PC-3 (cell line): ENCODE results near the gene RAP1GAP2. TPM values are rescaled to one million over a fixed set of nuclear protein-coding genes. Genes with fewer than 3 reads are reported as not detected.
"Not testable (repeated sequence)": the region's sequence is repeated elsewhere in the genome, so short reads cannot be mapped to it uniquely, and the experiment has no call there.

ENCODE experiments used
- ATAC-seq: fragments of 200-7000 bp; cut with Tn5 transposase; 2 replicates; pipeline ENCODE4 v1.9.1; 2020; ENCODE audit warnings: mild to moderate bottlenecking, moderate library complexity
- BruUV-seq: library from RNA; stranded (reverse); fragments of 400-500 nt; replicated peaks from 2 replicates; lab custom pipeline; 2021; lab: Mats Ljungman, UMichigan
- CTCF ChIA-PET: fragments of 300-600 bp; sonication (Branson Sonifier 250); formaldehyde crosslinking; loops from one replicate; lab custom pipeline; 2022; ENCODE audit warnings: antibody characterized with exemption; lab: Charles Lee
- POLR2A ChIA-PET: fragments of 300-600 bp; sonication (Branson Sonifier 250); formaldehyde crosslinking; loops from one replicate; lab custom pipeline; 2022; ENCODE audit warnings: antibody characterized with exemption; ENCODE audit not compliant: unreplicated experiment; lab: Charles Lee
- DNase-seq: peaks from one replicate; pipeline ENCODE4 v3.0.0-alpha.2; 2015
- H2AFZ ChIP-seq: fragments of 300-600 bp; sonication (generic); 2 replicates; pipeline ENCODE4 v1.6.0; 2016; ENCODE audit warnings: antibody characterized with exemption, low read length
- H3F3A ChIP-seq: fragments of 300-600 bp; sonication (generic); one replicate; pipeline ENCODE4 v1.6.0; 2017; ENCODE audit warnings: antibody characterized with exemption, low read length, control low read depth, mild to moderate bottlenecking; ENCODE audit not compliant: unreplicated experiment
- H3K27ac ChIP-seq: fragments of 300-600 bp; sonication (generic); 2 replicates; pipeline ENCODE4 v1.5.1; 2016; ENCODE audit warnings: mild to moderate bottlenecking, low read length
- H3K27me3 ChIP-seq: fragments of 300-600 bp; sonication (generic); 2 replicates; pipeline ENCODE4 v1.6.1; 2016; ENCODE audit warnings: low read length, mixed read lengths
- H3K36me3 ChIP-seq: fragments of 300-600 bp; sonication (generic); 2 replicates; pipeline ENCODE4 v1.6.1; 2016; ENCODE audit warnings: low read depth, mixed run types, low read length, mixed read lengths
- H3K4me1 ChIP-seq: fragments of 300-600 bp; sonication (generic); 2 replicates; pipeline ENCODE4 v1.5.1; 2016; ENCODE audit warnings: low read length; ENCODE audit not compliant: insufficient read depth
- H3K4me2 ChIP-seq: fragments of 300-600 bp; sonication (generic); 2 replicates; pipeline ENCODE4 v1.6.0; 2016; ENCODE audit warnings: low read length
- H3K4me3 ChIP-seq: fragments of 300-600 bp; sonication (generic); 2 replicates; pipeline ENCODE4 v1.5.1; 2016; ENCODE audit warnings: mild to moderate bottlenecking, low read length, mixed read lengths
- H3K79me2 ChIP-seq: fragments of 300-600 bp; sonication (generic); 2 replicates; pipeline ENCODE4 v1.6.1; 2017; ENCODE audit warnings: low read length, mixed read lengths
- H3K9ac ChIP-seq: fragments of 300-600 bp; sonication (generic); 2 replicates; pipeline ENCODE4 v1.6.0; 2016; ENCODE audit warnings: mild to moderate bottlenecking, low read length
- H3K9me2 ChIP-seq: fragments of 300-600 bp; sonication (generic); replicated peaks from 2 replicates; pipeline ENCODE4 v1.6.1; 2016; ENCODE audit warnings: mixed run types, low read length, mixed read lengths
- H3K9me3 ChIP-seq: fragments of 300-600 bp; sonication (generic); 2 replicates; pipeline ENCODE4 v1.6.1; 2016; ENCODE audit warnings: low read length, mixed read lengths
- H4K20me1 ChIP-seq: fragments of 300-600 bp; sonication (generic); 2 replicates; pipeline ENCODE4 v1.6.1; 2016; ENCODE audit warnings: low read length, mixed read lengths
- EZH2 ChIP-seq: fragments of 300-600 bp; sonication (generic); IDR thresholded peaks from one replicate; pipeline ENCODE4 v1.6.1; 2017; ENCODE audit warnings: antibody characterized with exemption, mild to moderate bottlenecking, low read length; ENCODE audit not compliant: unreplicated experiment
- EZH2phosphoT487 ChIP-seq: fragments of 300-600 bp; sonication (generic); IDR thresholded peaks from 2 replicates; pipeline ENCODE4 v1.6.1; 2018; ENCODE audit warnings: mild to moderate bottlenecking, antibody characterized with exemption, low read length, borderline replicate concordance
- intact Hi-C: fragments of 100-400 bp; cut with micrococcal nuclease; formaldehyde crosslinking; loops from 2 replicates; pipeline ENCODE4 v1.9.0; 2023
- total RNA-seq: library from RNA; depleted of rRNA; stranded (reverse); fragments of >200 nt; gene quantifications from 2 replicates; pipeline ENCODE4 v1.2.3, GENCODE V29; 2014
- TF ChIP-seq, protein P1 (sequence below): fragments of 300-600 bp; sonication (generic); conservative IDR thresholded peaks from 2 replicates; pipeline ENCODE4 v1.5.1; 2017; ENCODE audit warnings: antibody characterized with exemption, low read depth, mild to moderate bottlenecking, low read length

RAP1GAP2 gene
- total RNA-seq, 1 experiment from 2014 or later = 14.5 TPM

DNA sequence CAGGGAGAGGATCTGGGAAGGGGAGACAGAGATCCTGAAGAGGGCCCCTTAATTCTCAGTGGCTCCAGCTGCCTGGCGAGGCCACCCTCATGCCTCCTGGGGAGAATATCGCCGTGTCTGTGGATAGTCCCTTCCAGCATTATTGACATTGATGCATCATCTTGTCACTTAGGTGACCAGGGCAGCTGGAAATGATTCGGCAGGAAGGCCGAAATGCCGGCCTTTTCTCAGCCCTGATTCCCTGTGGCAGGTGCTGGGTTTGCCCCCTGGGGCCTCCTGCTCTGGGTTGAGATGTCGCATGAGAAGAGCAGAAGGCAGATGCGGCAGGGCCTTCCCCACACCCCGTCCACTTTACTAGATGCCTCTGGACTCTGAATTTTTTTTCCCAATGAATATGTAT is 89.5 kb downstream of the RAP1GAP2 start:
- H3K4me2 ChIP-seq = no peak overlapping the region
- H3K9me2 ChIP-seq = no peaks in the 10 kb centered on the region
- TF ChIP-seq EZH2 = no peak
- no peak for TF ChIP-seq EZH2phosphoT487
- TF ChIP-seq, protein P1, sequence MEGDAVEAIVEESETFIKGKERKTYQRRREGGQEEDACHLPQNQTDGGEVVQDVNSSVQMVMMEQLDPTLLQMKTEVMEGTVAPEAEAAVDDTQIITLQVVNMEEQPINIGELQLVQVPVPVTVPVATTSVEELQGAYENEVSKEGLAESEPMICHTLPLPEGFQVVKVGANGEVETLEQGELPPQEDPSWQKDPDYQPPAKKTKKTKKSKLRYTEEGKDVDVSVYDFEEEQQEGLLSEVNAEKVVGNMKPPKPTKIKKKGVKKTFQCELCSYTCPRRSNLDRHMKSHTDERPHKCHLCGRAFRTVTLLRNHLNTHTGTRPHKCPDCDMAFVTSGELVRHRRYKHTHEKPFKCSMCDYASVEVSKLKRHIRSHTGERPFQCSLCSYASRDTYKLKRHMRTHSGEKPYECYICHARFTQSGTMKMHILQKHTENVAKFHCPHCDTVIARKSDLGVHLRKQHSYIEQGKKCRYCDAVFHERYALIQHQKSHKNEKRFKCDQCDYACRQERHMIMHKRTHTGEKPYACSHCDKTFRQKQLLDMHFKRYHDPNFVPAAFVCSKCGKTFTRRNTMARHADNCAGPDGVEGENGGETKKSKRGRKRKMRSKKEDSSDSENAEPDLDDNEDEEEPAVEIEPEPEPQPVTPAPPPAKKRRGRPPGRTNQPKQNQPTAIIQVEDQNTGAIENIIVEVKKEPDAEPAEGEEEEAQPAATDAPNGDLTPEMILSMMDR = no peak
- no peaks in the 10 kb centered on the region for H4K20me1 ChIP-seq
- no peaks in the 10 kb centered on the region for H3K9me3 ChIP-seq
- ChIA-PET CTCF (no interaction called here), POLR2A (no interaction called here)
- intact Hi-C loops = no loop called here
- H3K4me1 ChIP-seq = peaks cover 26% of the 10 kb centered on the region
- no TSS peak for BruUV-seq
- H3K4me3 ChIP-seq = no peak overlapping the region
- no peak overlapping the region for H3K9ac ChIP-seq
- ATAC-seq (no peak), DNase-seq (no peak)
- no peaks in the 10 kb centered on the region for H3F3A ChIP-seq
- no peak overlapping the region for H3K27ac ChIP-seq
- H3K36me3 ChIP-seq = no peaks in the 10 kb centered on the region
- no peaks in the 10 kb centered on the region for H3K27me3 ChIP-seq
- H2AFZ ChIP-seq = no peak overlapping the region
- peaks cover 13% of the 10 kb centered on the region for H3K79me2 ChIP-seq

- no peak for DNase-seq
Measured at GRCh38 chr17:2888326-2888725, 92.1 kb downstream of the RAP1GAP2 start.

DNA sequence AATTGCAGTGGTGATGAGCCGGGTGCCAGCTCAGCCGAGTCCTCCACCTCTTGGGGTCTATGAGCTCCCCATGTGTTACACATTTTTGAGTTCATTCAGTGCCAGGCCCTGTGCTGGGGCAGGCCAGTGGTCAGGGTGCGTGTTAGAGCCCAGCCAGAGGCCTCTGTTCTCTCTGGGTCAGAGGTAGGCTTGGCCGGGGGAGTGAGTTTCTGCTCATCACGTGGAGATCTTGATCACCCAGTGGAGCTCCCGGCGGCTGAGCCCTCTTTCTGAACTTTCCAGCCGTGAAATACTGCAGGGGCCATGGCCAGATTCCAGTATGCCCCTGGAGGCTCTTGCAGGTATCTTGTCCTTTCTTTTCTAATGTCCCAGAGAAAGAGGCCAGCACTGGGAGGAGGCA is 93.0 kb downstream of the RAP1GAP2 start:
- CTCF ChIA-PET = no interaction called here
- no peaks in the 10 kb centered on the region for H4K20me1 ChIP-seq
- POLR2A ChIA-PET = no interaction called here
- no peak overlapping the region for H3K4me3 ChIP-seq
- H3K27me3 ChIP-seq = no peaks in the 10 kb centered on the region
- H3K4me2 ChIP-seq = no peak overlapping the region
- peaks cover 4% of the 10 kb centered on the region; the same call in 1 of the 2 replicates for H3K79me2 ChIP-seq
- no peak for ATAC-seq
- peaks cover 42% of the 10 kb centered on the region for H3K4me1 ChIP-seq
- intact Hi-C loops = no loop called here
- TF ChIP-seq, protein P1 = no peak
- TF ChIP-seq EZH2phosphoT487 = no peak
- TF ChIP-seq EZH2 = no peak
- no peaks in the 10 kb centered on the region for H3F3A ChIP-seq
- H3K36me3 ChIP-seq = no peaks in the 10 kb centered on the region
- no peak overlapping the region for H3K27ac ChIP-seq
- BruUV-seq = no TSS peak
- no peaks in the 10 kb centered on the region for H3K9me3 ChIP-seq
- no peak overlapping the region for H3K9ac ChIP-seq
- DNase-seq = no peak
- H2AFZ ChIP-seq = no peak overlapping the region
- H3K9me2 ChIP-seq = no peaks in the 10 kb centered on the region

More at GRCh38 chr17:2888326-2888725, 92.1 kb downstream of the RAP1GAP2 start:
- no peak overlapping the region for H3K4me3 ChIP-seq
- no peaks in the 10 kb centered on the region for H3K27me3 ChIP-seq
- peaks cover 41% of the 10 kb centered on the region for H3K4me1 ChIP-seq
- ATAC-seq = no peak
- no peaks in the 10 kb centered on the region for H3K9me3 ChIP-seq
- no peak overlapping the region for H3K9ac ChIP-seq
- no peak overlapping the region for H3K4me2 ChIP-seq
- no peaks in the 10 kb centered on the region for H3K36me3 ChIP-seq
- no peak overlapping the region for H3K27ac ChIP-seq
- POLR2A ChIA-PET = no interaction called here
- no TSS peak for BruUV-seq
- no peaks in the 10 kb centered on the region for H3K9me2 ChIP-seq
- intact Hi-C loops = no loop called here
- H3K79me2 ChIP-seq = peaks cover 8% of the 10 kb centered on the region; the same call in 1 of the 2 replicates
- H2AFZ ChIP-seq = no peak overlapping the region
- no peaks in the 10 kb centered on the region for H4K20me1 ChIP-seq
- TF ChIP-seq EZH2phosphoT487 = no peak
- TF ChIP-seq, protein P1 = no peak
- no peak for TF ChIP-seq EZH2
- CTCF ChIA-PET = no interaction called here
- H3F3A ChIP-seq = no peaks in the 10 kb centered on the region

DNA sequence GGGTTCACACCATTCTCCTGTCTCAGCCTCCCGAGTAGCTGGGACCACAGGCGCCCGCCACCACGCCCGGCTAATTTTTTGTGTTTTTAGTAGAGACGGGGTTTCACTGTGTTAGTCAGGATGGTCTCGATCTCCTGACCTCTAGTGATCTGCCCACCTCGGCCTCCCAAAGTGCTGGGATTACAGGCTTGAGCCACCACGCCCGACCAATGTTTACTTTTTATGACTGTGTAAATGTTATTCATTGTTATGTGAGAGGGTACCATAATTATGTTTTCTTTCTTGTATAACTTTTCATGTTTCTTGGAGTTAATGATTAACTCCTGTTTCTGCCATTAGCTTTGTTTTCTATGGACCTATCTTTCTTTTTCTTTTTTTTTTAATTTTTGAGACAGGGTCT is 94.5 kb downstream of the RAP1GAP2 start:
- intact Hi-C loops = loop anchor here (5.0 kb wide), 2 partner anchors 38 to 67 kb away; no protein-coding TSS in a partner anchor
- ATAC-seq, H3F3A ChIP-seq, H3K9ac ChIP-seq, BruUV-seq, H3K9me3 ChIP-seq, H3K36me3 ChIP-seq, H3K4me3 ChIP-seq, H3K9me2 ChIP-seq, H2AFZ ChIP-seq, CTCF ChIA-PET, H4K20me1 ChIP-seq, H3K27me3 ChIP-seq, H3K79me2 ChIP-seq: not testable (repeated sequence)
- H3K4me1 ChIP-seq = peaks cover 39% of the 10 kb centered on the region
- DNase-seq = peak; percentile 44
- H3K4me2 ChIP-seq = peak overlapping the region; percentile 49; the same call in 1 of the 2 replicates
- peak overlapping the region; percentile 48 for H3K27ac ChIP-seq
- POLR2A ChIA-PET = interaction anchor here (0.6 kb wide), 1 partner anchor 1074 kb away, joined by 3 read pairs; no protein-coding TSS in a partner anchor
